SH-SY5Y (cell line): ENCODE results near the gene TNFRSF1B.

Experiments
- GATA2 ChIP-seq: IDR thresholded peaks from 2 replicates; pipeline ENCODE4 v1.6.1; 2011; ENCODE audit warnings: mild to moderate bottlenecking, low read depth, low read length
- GATA3 ChIP-seq: IDR thresholded peaks from 2 replicates; pipeline ENCODE4 v1.6.1; 2011; ENCODE audit warnings: low read depth, mild to moderate bottlenecking, low read length, moderate library complexity

- no peak for TF ChIP-seq GATA2
- TF ChIP-seq GATA3: no peak
These were observed 78.3 kb downstream of the TNFRSF1B start for GRCh38 chr1:12245116-12245515.
